Measurements from ENCODE around the gene ILK. TPM values are rescaled to one million over a fixed set of nuclear protein-coding genes. Genes with fewer than 3 reads are reported as not detected.

ILK gene
- total and polyA plus RNA-seq, 2 of the 13 experiments (the other 11 are each of a cell fraction or from before 2014, with no cell fraction given) = 70.3 to 108 TPM

DNA sequence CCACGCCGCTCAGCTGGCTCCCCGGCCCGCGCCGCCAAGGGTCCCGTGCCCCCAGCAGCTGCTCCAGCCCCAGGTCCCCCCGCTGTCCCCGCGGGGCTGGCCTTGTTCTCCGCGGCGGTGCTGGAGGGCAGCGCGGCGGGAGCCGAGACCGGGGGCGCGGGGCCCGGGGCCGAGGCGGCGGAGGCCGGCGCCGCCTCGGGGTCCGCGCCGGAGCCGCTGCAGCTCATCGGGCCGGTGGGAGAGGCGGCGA lies 8.3 kb downstream of the ILK start (continued):
- TF ChIP-seq RCOR2 (CRISPR knock-in tag; IDR thresholded peaks at IDR 0.05) = no peak
- TF ChIP-seq HMG20A (CRISPR knock-in tag; IDR thresholded peaks at IDR 0.05; ENCODE audit: borderline replicate concordance) = no peak
- TF ChIP-seq ZNF335 (CRISPR knock-in tag; IDR thresholded peaks at IDR 0.05) = no peak
- TF ChIP-seq ZKSCAN1 (IDR thresholded peaks at IDR 0.05; ENCODE audit: low read length) = no peak
- TF ChIP-seq ZNF138 (CRISPR knock-in tag; IDR thresholded peaks at IDR 0.05; ENCODE audit: low read depth) = no peak
- no peak for TF ChIP-seq CREBL2 (CRISPR knock-in tag; IDR thresholded peaks at IDR 0.05; ENCODE audit: borderline replicate concordance)
- no peak for TF ChIP-seq ADNP (CRISPR knock-in tag; IDR thresholded peaks at IDR 0.05)
- no peak for TF ChIP-seq AGO1 (IDR thresholded peaks at IDR 0.05; ENCODE audit: low read depth, low read length, poor library complexity, severe bottlenecking)
- TF ChIP-seq RBFOX2 (IDR thresholded peaks at IDR 0.05; ENCODE audit: low read depth, low read length) = no peak
- no peak for TF ChIP-seq NR0B2 (CRISPR knock-in tag; IDR thresholded peaks at IDR 0.05)
- no peak for TF ChIP-seq IKZF1 (IDR thresholded peaks at IDR 0.05)
- TF ChIP-seq, protein P1, sequence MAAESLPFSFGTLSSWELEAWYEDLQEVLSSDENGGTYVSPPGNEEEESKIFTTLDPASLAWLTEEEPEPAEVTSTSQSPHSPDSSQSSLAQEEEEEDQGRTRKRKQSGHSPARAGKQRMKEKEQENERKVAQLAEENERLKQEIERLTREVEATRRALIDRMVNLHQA (CRISPR knock-in tag; IDR thresholded peaks at IDR 0.05) = no peak
- TF ChIP-seq TBX3 (IDR thresholded peaks at IDR 0.05; ENCODE audit: borderline replicate concordance) = no peak

DNA sequence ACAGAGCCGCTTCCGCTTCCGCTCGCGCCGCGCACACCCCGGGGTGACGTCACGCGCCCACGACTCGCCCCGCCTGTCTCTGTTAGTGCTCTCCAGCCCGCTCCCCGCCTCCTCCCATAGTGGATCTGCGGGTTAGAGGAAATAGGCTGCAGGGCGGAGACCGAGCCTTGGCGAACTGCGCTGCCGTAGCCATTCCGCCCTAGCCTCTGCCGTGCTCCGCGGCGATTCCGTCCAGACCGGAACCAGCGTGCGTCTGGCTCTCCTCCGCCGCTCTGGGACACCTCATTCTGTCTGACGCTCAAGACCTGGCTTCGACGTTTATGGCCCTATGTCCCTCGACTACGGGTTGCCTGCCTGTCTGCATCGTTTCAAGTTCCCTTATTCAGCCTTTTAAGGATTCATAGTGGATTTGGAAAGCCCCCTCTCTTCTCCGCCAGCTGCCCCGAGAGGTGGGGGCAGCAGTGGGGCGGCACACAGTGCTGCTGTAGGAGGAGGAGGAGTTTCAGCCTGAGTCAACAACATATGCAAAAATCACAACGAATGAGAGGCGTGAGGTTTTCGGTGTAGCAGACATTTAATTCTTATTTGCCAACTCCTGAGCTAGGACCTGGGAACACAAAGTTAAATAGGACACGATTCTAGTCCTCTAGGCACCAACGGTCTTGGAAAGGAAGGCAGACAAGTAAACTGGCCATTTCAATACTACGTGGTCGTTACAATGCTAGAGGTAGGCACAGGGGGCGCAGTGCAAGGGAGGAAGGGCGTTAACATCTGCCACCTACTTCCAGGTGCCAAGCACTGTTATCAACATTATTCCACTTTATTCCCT lies 8.9 kb downstream of the ILK start, which contains the start of gene TAF10:
TAF10 (minus strand) TSS at position 4 of the 829 bp plus-strand sequence. CDS start 27 bp downstream, outside the sequence.
- Histone ChIP-seq H3K27ac (ENCODE audit: extremely low read length, insufficient read depth, low read length) (peak within 1 kb of the TSS; percentile 93), H3K9ac (ENCODE audit: insufficient read depth, low read depth, low read length) (peak within 1 kb of the TSS; percentile 96), H3K36me3 (replicated peaks in 1 of 2; ENCODE audit: control insufficient read depth in 1 of 2, insufficient read depth in 2 of 2, low read length in 2 of 2) (peaks cover 24 to 50% of the 10 kb centered on the region in 2 experiments), H3K4me2 (ENCODE audit: low read depth, low read length) (peak within 1 kb of the TSS; percentile 96), H3K4me3 (replicated peaks in 1 of 3; ENCODE audit: insufficient read depth in 1 of 3, low read depth in 2 of 3, low read length in 3 of 3) (peak within 1 kb of the TSS; percentile 81 to 93 (median 86)), H3K27me3 (ENCODE audit: control insufficient read depth in 1 of 2, insufficient read depth in 2 of 2, low read length in 2 of 2) (no peaks in the 10 kb centered on the region), H3K4me1 (ENCODE audit: insufficient read depth, low read length) (peaks cover 36% of the 10 kb centered on the region), H3K79me2 (ENCODE audit: insufficient read depth, low read length) (peaks cover 7% of the 10 kb centered on the region), H4K20me1 (ENCODE audit: insufficient read depth, low read length) (no peaks in the 10 kb centered on the region), H2AFZ (ENCODE audit: low read length) (no peak within 1 kb of the TSS), H3K9me3 (ENCODE audit: low read length) (no peaks in the 10 kb centered on the region)
- intact Hi-C loops (cut with micrococcal nuclease; ENCODE audit: unreplicated experiment) = loop anchor here (1.0 to 5.0 kb wide), 2 partner anchors 71 to 130 kb away; partner anchors contain the start of genes ARFIP2, MRPL17 and TIMM10B
- FAIRE-seq = peak; percentile 68
- 2% methylated on average over 14 of the region's 51 CpGs for WGBS (ENCODE audit: low lambda C conversion rate)
- in situ Hi-C loops (cut with HindIII; ENCODE audit: extremely low pct_ligation_motif_present, low pct_unique_long_range_greater_than_20kb) = no loop called here
- ChIA-PET CTCF (ENCODE audit: low intra/inter-chr PET ratio, low total read pairs) (no interaction called here), POLR2A (interaction anchor here (0.6 to 3.1 kb wide), 10 partner anchors 8 to 222 kb away, joined by 3 to 24 read pairs (median 4); partner anchors contain the start of genes ARFIP2, ILK, MRPL17 and RRP8)
- TSS peak; percentile 96 for BruUV-seq (replicated peaks)
- DNase-seq (ENCODE audit: low spot score) = peak; percentile 87
- peak; percentile 92 for ATAC-seq
- TF ChIP-seq ZNF441 (CRISPR knock-in tag; IDR thresholded peaks at IDR 0.05; ENCODE audit: borderline replicate concordance) = peak; percentile 76; the same call in 1 of the 2 replicates
- TF ChIP-seq, protein P2, sequence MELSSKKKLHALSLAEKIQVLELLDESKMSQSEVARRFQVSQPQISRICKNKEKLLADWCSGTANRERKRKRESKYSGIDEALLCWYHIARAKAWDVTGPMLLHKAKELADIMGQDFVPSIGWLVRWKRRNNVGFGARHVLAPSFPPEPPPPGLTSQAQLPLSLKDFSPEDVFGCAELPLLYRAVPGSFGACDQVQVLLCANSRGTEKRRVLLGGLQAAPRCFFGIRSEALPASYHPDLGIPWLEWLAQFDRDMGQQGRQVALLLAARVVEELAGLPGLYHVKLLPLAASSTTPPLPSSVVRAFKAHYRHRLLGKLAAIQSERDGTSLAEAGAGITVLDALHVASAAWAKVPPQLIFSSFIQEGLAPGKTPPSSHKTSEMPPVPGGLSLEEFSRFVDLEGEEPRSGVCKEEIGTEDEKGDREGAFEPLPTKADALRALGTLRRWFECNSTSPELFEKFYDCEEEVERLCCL (CRISPR knock-in tag; IDR thresholded peaks at IDR 0.05; ENCODE audit: borderline replicate concordance) = 0 out of 2 replicates have a peak, but pooled peaks have one; percentile 67
- TF ChIP-seq MAF1 (CRISPR knock-in tag; IDR thresholded peaks at IDR 0.05; ENCODE audit: borderline replicate concordance) = no peak
- TF ChIP-seq SP2 (CRISPR knock-in tag; IDR thresholded peaks at IDR 0.05) = peak; percentile 59; the same call in 1 of the 2 replicates
- TF ChIP-seq ZNF572 (CRISPR knock-in tag; IDR thresholded peaks at IDR 0.05) = peak; percentile 60; the same call in 1 of the 2 replicates
- TF ChIP-seq ZNF670 (CRISPR knock-in tag; IDR thresholded peaks at IDR 0.05; ENCODE audit: borderline replicate concordance) = no peak; the same call in 1 of the 2 replicates
